A549 (cell line): Measurements from ENCODE around the gene AIF1L. TPM values are rescaled to one million over a fixed set of nuclear protein-coding genes. Genes with fewer than 3 reads are reported as not detected.

ENCODE experiments used
- ATAC-seq, 2 experiments: fragments of 200-7000 bp in 1 of 2; fragments of >200 bp in 1 of 2; cut with Nextera tagmentation in 1 of 2; cut with Tn5 transposase in 1 of 2; 3 replicates each; pipeline versions ENCODE4 v1.8.0 to v1.9.1; 2018 to 2020; ENCODE audit warnings: mild to moderate bottlenecking in 1 of 2, moderate library complexity in 1 of 2
- CTCF ChIA-PET: fragments of 300-600 bp; sonication (Branson Sonifier 250); formaldehyde crosslinking; extraction: SDS; loops from one replicate; lab custom pipeline; 2021; ENCODE audit warnings: antibody characterized with exemption, inconsistent platforms; lab: Yijun Ruan, JAX
- POLR2A ChIA-PET: fragments of 350-600 bp; formaldehyde crosslinking; extraction: SDS; loops from one replicate; lab custom pipeline; 2021; ENCODE audit warnings: antibody characterized with exemption, inconsistent platforms; lab: Yijun Ruan, JAX
- DNase-seq, 2 experiments: peaks; one replicate each; pipeline versions ENCODE4 v3.0.0 to v3.0.0-alpha.2; 2011 to 2016; ENCODE audit warnings: low read depth in 1 of 2, low spot score in 1 of 2
- FAIRE-seq: peaks from 2 replicates; lab custom pipeline; 2011; peaks lifted over from hg19 to GRCh38; lab: Jason Lieb, UNC
- H3K27ac ChIP-seq, 2 experiments: fragments of >200 bp; sonication (Bioruptor Twin); formaldehyde crosslinking; 3 replicates each; pipeline ENCODE4 v1.5.1; 2016 to 2017
- H3K4me1 ChIP-seq: fragments of >200 bp; sonication (Bioruptor Twin); formaldehyde crosslinking; 3 replicates; pipeline ENCODE4 v1.6.1; 2016
- H3K4me2 ChIP-seq: fragments of >200 bp; sonication (Bioruptor Twin); formaldehyde crosslinking; 3 replicates; pipeline ENCODE4 v1.6.1; 2016
- H3K4me3 ChIP-seq: fragments of >200 bp; sonication (Bioruptor Twin); formaldehyde crosslinking; 3 replicates; pipeline ENCODE4 v1.5.1; 2016
- H3K9me3 ChIP-seq: fragments of >200 bp; sonication (Bioruptor Twin); formaldehyde crosslinking; 3 replicates; pipeline ENCODE4 v1.6.1; 2016
- CBX2 ChIP-seq: fragments of 200-600 bp; sonication (generic); IDR thresholded peaks from 2 replicates; pipeline ENCODE4 v1.6.1; 2016; ENCODE audit warnings: low read depth, mild to moderate bottlenecking, borderline replicate concordance
- EHF ChIP-seq: fragments of 250-450 bp; sonication (Bioruptor Pico); IDR thresholded peaks from 2 replicates; pipeline ENCODE4 v1.5.0; 2020; ENCODE audit warnings: mild to moderate bottlenecking
- EHMT2 ChIP-seq: fragments of 200-600 bp; sonication (generic); IDR thresholded peaks from 2 replicates; pipeline ENCODE4 v1.6.1; 2016; ENCODE audit warnings: antibody characterized with exemption, low read depth, mild to moderate bottlenecking, moderate library complexity
- ESRRA ChIP-seq: fragments of 150-350 bp; IDR thresholded peaks from 2 replicates; pipeline ENCODE4 v1.6.1; 2014; ENCODE audit warnings: mild to moderate bottlenecking, low read length, borderline replicate concordance
- FOXS1 ChIP-seq: fragments of 250-450 bp; sonication (Bioruptor Pico); IDR thresholded peaks from 2 replicates; pipeline ENCODE4 v1.5.0; 2020; ENCODE audit warnings: mild to moderate bottlenecking, moderate library complexity
- HES2 ChIP-seq: fragments of >200 bp; sonication (Bioruptor Twin); formaldehyde crosslinking; IDR thresholded peaks from 2 replicates; pipeline ENCODE4 v1.6.1; 2016
- HOXB13 ChIP-seq: fragments of 250-450 bp; sonication (Bioruptor Pico); IDR thresholded peaks from 2 replicates; pipeline ENCODE4 v1.5.0; 2020; ENCODE audit warnings: low read depth, mild to moderate bottlenecking, moderate library complexity
- JUN ChIP-seq, 2 experiments: fragments of >200 bp; sonication (Bioruptor Twin); formaldehyde crosslinking; IDR thresholded peaks; 2 replicates in 1 of 2; 3 replicates in 1 of 2; pipeline ENCODE4 v1.6.1; 2016 to 2017
- JUNB ChIP-seq: fragments of >200 bp; sonication (Bioruptor Twin); formaldehyde crosslinking; IDR thresholded peaks from 2 replicates; pipeline ENCODE4 v1.6.1; 2016
- NPAS2 ChIP-seq: fragments of 250-450 bp; sonication (Bioruptor Pico); IDR thresholded peaks from 2 replicates; pipeline ENCODE4 v1.8.0; 2022; ENCODE audit warnings: mild to moderate bottlenecking, moderate library complexity, borderline replicate concordance
- POLR2A ChIP-seq: IDR thresholded peaks from 2 replicates; pipeline ENCODE4 v1.6.1; 2012; ENCODE audit warnings: mild to moderate bottlenecking, low read length
- POLR2AphosphoS2 ChIP-seq: conservative IDR thresholded peaks from 2 replicates; pipeline ENCODE4 v1.6.1; 2012; ENCODE audit warnings: low read length, improper control_type of control experiment, inconsistent platforms
- RCOR1 ChIP-seq: fragments of 150-350 bp; IDR thresholded peaks from 2 replicates; pipeline ENCODE4 v1.6.1; 2014; ENCODE audit warnings: antibody characterized with exemption, low read length, low read depth
- SMC3 ChIP-seq: fragments of >200 bp; sonication (Bioruptor Twin); formaldehyde crosslinking; IDR thresholded peaks from 3 replicates; pipeline ENCODE4 v1.6.1; 2018; ENCODE audit warnings: inconsistent platforms
- SREBF2 ChIP-seq: fragments of 450-650 bp; IDR thresholded peaks from 2 replicates; pipeline ENCODE4 v1.6.1; 2014; ENCODE audit warnings: mild to moderate bottlenecking, moderate library complexity
- TP53 ChIP-seq: fragments of 250-450 bp; sonication (Bioruptor Pico); IDR thresholded peaks from 2 replicates; pipeline ENCODE4 v1.5.0; 2021; ENCODE audit warnings: mild to moderate bottlenecking, moderate library complexity
- ZNF302 ChIP-seq: fragments of 250-450 bp; sonication (Bioruptor Pico); IDR thresholded peaks from 2 replicates; pipeline ENCODE4 v1.9.0; 2021; ENCODE audit warnings: inconsistent platforms, mild to moderate bottlenecking, moderate library complexity
- ZSCAN20 ChIP-seq: fragments of 250-450 bp; sonication (Bioruptor Pico); IDR thresholded peaks from 2 replicates; pipeline ENCODE4 v1.8.0; 2022; ENCODE audit warnings: mild to moderate bottlenecking, moderate library complexity
- WGBS: methylation state at CpG from one replicate; pipeline ENCODE4 v1.1.6; 2017; ENCODE audit errors: missing lambda C conversion rate; 5-methylcytosine and 5-hydroxymethylcytosine counted together
- polyA plus RNA-seq, 4 experiments: library from polyadenylated mRNA; depleted of rRNA in 3 of 4; stranded (reverse); fragments of >200 nt; fragmentation: RNase III in 1 of 4; extraction: RNeasy Plus Mini Kit Qiagen cat#74134 plus additional on column Dnase treatment in 1 of 4; gene quantifications; 2 replicates in 3 of 4; 3 replicates in 1 of 4; pipeline ENCODE4 v1.2.3, GENCODE V29; 2011 to 2017
- TF ChIP-seq, protein P1 (sequence below): fragments of 150-350 bp; IDR thresholded peaks from 2 replicates; pipeline ENCODE4 v1.6.1; 2014; ENCODE audit warnings: low read depth, mild to moderate bottlenecking, low read length
- TF ChIP-seq, protein P2 (sequence below): fragments of >200 bp; sonication (Bioruptor Twin); formaldehyde crosslinking; IDR thresholded peaks from 3 replicates; pipeline ENCODE4 v1.5.1; 2016
- TF ChIP-seq, protein P3 (sequence below): fragments of >200 bp; sonication (Bioruptor Twin); formaldehyde crosslinking; IDR thresholded peaks from 3 replicates; pipeline ENCODE4 v1.6.1; 2016

The AIF1L gene
- polyA plus RNA-seq, 2 of the 4 experiments (the other 2 are of a cell fraction): 1.6 to 2.8 TPM

- POLR2A ChIA-PET: interaction anchor here (0.5 to 2.4 kb wide), 3 partner anchors 27 to 41 kb away, joined by 3 to 11 read pairs (median 5); partner anchors contain the start of gene NUP214
- TF ChIP-seq EHMT2 (no peak), HOXB13 (no peak), TP53 (no peak), SREBF2 (no peak), FOXS1 (CRISPR knock-in tag) (no peak), POLR2AphosphoS2 (no peak), NPAS2 (CRISPR knock-in tag) (no peak), SMC3 (no peak), ZNF302 (no peak), ZSCAN20 (CRISPR knock-in tag) (no peak), CBX2 (no peak), POLR2A (no peak), JUN (IDR thresholded peaks at IDR 0.05) (no peak), ESRRA (no peak), RCOR1 (no peak), HES2 (no peak), JUNB (no peak)
- TF ChIP-seq, protein P1, sequence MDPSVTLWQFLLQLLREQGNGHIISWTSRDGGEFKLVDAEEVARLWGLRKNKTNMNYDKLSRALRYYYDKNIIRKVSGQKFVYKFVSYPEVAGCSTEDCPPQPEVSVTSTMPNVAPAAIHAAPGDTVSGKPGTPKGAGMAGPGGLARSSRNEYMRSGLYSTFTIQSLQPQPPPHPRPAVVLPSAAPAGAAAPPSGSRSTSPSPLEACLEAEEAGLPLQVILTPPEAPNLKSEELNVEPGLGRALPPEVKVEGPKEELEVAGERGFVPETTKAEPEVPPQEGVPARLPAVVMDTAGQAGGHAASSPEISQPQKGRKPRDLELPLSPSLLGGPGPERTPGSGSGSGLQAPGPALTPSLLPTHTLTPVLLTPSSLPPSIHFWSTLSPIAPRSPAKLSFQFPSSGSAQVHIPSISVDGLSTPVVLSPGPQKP: no peak
- TF ChIP-seq, protein P2, sequence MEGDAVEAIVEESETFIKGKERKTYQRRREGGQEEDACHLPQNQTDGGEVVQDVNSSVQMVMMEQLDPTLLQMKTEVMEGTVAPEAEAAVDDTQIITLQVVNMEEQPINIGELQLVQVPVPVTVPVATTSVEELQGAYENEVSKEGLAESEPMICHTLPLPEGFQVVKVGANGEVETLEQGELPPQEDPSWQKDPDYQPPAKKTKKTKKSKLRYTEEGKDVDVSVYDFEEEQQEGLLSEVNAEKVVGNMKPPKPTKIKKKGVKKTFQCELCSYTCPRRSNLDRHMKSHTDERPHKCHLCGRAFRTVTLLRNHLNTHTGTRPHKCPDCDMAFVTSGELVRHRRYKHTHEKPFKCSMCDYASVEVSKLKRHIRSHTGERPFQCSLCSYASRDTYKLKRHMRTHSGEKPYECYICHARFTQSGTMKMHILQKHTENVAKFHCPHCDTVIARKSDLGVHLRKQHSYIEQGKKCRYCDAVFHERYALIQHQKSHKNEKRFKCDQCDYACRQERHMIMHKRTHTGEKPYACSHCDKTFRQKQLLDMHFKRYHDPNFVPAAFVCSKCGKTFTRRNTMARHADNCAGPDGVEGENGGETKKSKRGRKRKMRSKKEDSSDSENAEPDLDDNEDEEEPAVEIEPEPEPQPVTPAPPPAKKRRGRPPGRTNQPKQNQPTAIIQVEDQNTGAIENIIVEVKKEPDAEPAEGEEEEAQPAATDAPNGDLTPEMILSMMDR: no peak
- TF ChIP-seq, protein P3, sequence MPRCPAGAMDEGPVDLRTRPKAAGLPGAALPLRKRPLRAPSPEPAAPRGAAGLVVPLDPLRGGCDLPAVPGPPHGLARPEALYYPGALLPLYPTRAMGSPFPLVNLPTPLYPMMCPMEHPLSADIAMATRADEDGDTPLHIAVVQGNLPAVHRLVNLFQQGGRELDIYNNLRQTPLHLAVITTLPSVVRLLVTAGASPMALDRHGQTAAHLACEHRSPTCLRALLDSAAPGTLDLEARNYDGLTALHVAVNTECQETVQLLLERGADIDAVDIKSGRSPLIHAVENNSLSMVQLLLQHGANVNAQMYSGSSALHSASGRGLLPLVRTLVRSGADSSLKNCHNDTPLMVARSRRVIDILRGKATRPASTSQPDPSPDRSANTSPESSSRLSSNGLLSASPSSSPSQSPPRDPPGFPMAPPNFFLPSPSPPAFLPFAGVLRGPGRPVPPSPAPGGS: no peak
- Histone ChIP-seq H3K27ac (no peak overlapping the region), H3K4me2 (no peak overlapping the region), H3K4me3 (no peak overlapping the region), H3K4me1 (0 out of 3 replicates have a peak, but pooled peaks cover 7% of the 10 kb centered on the region), H3K9me3 (no peaks in the 10 kb centered on the region)
- FAIRE-seq: no peak
- DNase-seq: no peak
- 91% methylated on average over 7 of the region's 8 CpGs for WGBS
- no peak for ATAC-seq
- CTCF ChIA-PET: interaction anchor here (0.9 to 2.7 kb wide), 3 partner anchors 11 to 239 kb away, joined by 3 to 7 read pairs (median 3); no protein-coding TSS in a partner anchor
Observed at GRCh38 chr9:131097948-131098278, 1.6 kb downstream of the AIF1L start.

GRCh38 chr9:131098391-131099101 is 2.2 kb downstream of the AIF1L start:
- H3K4me1 ChIP-seq: 0 out of 3 replicates have a peak, but pooled peaks cover 7% of the 10 kb centered on the region
- ChIA-PET CTCF (interaction anchor here (0.9 to 2.7 kb wide), 5 partner anchors 10 to 52 kb away, joined by 3 to 7 read pairs (median 4); no protein-coding TSS in a partner anchor), POLR2A (interaction anchor here (2.4 kb wide), 1 partner anchor 27 kb away, joined by 11 read pairs; the partner anchor contains the start of gene NUP214)
- no peak for DNase-seq
- H3K27ac ChIP-seq: no peak overlapping the region
- ATAC-seq: no peak
- no peak overlapping the region for H3K4me2 ChIP-seq
- H3K4me3 ChIP-seq: no peak overlapping the region
- WGBS: 81% methylated on average over 8 of the region's 13 CpGs
- TF ChIP-seq EHF (CRISPR knock-in tag): no peak
- FAIRE-seq: no peak
- no peaks in the 10 kb centered on the region for H3K9me3 ChIP-seq
